HPDE6-E6E7 (cell line): ENCODE data around the gene HACD2.

ENCODE experiments used
- DNase-seq: peaks from one replicate; pipeline ENCODE4 v3.0.0; 2011; ENCODE audit warnings: missing footprints; ENCODE audit errors: extremely low spot score

Gene HACD2, protein sequence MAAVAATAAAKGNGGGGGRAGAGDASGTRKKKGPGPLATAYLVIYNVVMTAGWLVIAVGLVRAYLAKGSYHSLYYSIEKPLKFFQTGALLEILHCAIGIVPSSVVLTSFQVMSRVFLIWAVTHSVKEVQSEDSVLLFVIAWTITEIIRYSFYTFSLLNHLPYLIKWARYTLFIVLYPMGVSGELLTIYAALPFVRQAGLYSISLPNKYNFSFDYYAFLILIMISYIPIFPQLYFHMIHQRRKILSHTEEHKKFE

DNA sequence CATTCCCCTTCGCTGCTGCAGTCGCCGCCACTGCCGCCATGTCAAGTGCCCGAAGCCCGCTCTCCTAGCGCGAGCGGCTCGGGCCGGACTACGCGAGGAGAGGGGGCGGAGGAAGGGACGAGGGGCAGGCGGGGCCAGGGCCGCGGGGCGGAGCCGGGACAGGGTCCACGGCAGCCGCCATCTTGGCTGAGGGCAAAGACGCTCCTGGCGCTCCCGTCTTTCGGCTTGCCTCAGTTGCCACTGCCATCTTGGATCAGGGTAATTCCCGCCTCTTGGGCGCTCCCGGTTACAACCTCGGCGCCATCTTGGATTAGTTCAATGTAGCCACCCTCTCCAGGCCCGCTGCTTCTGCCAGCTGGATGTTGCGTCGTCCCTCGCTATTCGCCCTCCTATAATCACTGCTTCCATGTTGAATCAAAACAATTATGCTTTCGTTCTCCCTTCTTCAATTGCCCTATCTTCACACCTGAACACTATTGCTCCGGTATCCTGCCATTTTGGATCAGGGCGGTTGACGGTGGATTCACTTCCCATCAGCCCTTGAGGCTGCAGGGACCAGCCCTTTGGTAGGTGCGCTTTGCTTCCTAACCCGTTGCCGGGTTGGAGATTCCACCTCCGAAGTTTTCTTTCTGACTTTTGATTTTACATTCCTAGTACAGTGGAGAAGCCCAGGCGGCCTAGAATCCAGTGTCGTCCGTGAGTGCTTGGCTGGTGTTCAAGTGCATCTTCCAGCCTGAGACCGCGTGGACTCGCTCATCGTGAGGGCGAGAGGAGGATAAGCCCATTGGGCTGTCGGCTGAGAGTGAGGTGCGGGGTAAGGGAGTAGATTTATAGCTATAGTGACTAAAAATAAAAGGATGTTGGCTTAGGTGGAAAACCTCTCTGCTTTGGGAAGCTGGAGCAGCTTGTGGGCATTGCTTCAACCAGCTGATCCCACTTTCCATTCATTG lies at the start of gene HACD2:
Gene HACD2 (minus strand): TSS at position 66 of the 950 bp plus-strand sequence. CDS start 26 bp downstream, at position 40.
- peak; percentile 76 for DNase-seq

DNA sequence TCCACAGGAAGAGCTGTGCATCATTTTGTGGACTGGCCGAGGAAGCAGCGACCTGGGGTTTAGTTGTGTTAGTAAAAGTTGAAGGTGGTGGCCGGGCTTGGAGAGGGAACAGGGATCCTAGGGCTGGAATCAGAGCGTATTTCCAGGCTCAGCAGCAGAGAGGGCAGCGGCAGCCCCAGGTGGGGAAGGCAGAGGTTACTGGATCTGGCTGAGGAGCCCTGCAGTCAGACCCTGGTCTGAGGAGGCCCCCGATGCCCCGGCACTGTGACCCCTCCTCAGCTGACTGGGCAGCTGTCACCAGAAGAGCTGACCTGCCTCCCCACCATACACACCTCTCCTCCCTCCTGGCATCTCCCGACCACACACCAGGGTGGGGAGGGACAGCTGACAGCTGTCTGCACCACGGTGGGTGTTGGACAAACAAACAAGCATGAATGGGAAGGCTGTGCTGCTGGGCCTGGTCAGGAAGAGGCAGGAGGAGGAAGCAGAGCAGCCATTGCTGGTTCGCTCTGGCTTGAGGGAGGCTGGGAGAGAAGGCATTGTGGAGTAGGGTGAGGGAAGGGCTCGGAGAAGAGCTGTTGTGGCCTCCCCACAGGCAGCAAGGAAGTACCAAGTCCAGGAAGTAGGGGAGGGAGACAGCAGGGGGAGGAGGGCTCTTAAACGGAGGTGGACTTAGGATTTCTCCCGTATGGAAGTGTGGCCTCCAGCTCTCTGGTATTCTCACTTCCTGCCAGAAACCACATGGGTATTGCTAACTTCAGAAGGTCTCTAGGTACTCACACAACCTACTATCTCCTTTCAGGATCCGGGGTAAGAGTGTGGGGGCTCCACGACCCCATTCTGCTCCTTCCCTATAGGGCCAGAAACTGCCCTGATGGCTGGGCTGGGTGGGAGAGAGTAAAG lies 49.5 kb upstream of the HACD2 start:
- DNase-seq = no peak

DNA sequence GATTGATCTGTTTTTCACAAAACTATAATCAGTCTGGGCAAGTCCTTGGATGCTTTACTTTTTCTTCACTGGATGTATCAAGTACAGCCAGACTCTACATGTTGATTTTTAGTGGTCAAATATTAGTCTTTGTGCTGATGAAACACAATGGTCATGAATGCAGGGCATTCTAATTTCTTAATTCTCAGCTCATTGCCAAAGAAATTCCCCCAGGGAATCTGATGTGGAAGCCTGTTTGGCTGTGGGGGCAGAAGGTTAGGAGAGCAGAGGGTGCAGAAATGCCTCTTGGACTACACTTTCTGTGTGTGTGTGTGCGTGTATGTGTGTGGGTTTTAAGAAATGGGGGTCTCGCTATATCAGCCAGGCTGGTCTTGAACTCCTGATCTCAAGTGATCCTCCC lies 48.7 kb upstream of the HACD2 start:
- DNase-seq = no peak

DNA sequence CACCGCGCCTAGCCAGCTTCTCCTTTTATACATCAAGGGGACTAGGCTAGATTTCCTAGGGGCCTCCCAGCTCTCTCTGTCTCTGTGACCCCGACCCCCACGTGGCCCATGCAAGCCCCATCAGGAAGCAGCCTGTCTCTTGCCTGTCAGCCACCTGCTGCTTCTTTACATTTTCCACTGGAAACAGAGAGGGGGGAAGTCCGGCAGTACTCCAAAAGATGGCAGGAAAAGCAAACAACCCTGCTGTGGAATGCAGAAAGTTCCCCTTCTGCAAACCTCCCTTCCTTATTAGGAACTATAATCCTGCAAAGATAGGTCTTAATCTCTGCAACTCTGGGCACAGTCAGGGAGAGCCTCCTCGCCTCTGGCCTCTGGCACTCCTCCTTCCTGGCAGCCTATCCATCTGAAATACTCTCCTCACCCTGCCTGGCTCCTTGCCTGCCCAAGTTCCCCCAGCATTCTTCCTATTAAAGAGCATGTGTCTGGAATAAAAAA lies 47.4 kb upstream of the HACD2 start:
- no peak for DNase-seq

DNA sequence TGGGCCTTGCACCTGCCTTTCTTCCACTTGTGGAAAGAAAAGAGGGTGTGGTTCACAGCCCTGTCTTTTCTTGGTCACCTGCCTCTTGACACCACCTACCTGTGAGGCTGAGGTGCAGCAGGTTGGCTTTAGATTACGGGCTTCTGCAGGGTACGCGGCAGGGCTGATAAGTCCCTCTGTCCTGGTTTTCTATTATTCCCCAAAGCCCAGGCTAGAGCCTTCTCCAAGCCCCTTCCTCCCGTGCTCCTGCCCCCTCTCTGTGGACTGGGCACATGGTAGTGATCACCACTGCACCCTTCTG lies 44.8 kb upstream of the HACD2 start:
- DNase-seq = no peak

DNA sequence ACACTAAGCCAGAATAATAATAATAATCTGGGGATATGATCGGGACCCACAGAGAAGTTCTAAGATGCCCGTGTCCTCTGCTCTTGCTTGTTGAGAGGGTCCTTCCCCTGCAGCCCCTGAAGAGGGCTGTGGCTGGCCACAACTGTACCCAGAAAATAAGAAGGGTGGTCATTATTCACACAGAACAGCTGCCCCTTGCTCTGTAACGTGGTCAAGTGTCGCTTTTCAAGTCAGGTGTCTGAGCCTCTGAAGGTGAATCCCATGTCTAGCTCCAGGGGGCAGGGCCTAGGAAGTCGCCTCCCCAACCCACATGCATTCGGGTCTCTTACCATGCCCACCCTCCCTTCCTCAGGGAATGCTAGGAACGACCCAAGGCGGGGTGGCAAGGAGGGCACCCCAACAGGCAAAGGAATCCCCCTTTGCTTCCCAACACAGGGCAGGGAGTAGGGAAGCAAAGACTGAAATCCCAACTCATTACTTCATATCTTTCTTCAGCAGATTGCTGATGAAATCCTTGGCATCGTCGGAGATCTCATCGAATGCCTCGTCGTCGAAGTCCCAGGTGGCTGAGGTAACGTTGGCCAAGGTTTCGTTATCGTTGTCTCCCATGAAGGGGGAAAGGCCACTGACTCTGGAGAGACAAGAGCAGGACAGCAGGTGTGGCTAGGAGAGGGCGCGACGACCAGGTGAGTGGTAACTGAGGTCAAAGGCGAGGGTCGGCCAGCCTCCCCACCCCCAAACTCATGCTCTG lies 44.3 kb upstream of the HACD2 start:
- no peak for DNase-seq

DNA sequence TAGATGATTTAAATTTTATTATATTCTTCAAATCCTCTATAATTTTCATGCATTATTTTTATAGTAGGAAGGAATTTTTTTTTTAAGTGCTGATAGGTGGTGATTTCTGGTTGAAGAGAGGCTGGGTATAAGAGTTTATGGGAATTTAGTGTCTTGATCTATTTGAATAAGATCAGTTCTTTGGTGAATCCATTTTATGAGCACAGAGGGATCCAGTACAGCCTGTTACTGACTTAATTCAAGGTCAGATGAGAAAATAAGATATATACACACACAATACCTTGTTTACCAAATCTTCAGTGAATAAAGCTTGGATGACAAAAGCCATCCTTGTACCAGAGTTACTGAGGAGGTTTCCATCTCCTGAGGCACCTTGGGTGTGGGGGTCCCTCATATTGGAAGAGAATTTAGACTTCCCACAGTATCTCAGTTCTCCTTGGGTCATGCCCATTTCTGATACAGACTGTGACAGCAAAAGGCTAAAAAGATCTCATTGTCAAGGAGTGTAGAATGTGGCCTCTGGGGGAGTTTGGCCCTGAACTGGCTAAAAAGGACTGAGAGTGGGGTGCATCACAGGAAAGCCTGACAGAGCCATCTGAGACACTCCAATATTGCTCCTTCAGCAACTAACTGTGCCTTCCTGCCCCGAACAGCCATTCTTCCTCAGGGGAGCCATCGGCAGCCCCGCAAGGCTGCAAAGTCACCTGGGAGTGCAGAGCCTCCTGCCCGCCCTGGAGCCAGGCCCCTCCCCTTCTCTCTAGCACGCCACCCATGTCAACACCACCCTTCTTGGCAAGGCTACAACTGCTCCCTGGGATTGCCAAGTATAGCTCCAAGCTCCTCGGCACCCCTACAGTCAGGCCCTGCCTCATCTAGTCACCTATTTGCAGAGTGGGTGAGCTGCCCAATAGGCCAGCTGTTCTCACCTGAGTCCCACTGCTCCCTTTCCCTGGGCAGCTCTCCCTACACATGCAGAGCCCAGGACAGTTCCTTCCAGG lies 43.1 kb upstream of the HACD2 start:
- no peak for DNase-seq

DNA sequence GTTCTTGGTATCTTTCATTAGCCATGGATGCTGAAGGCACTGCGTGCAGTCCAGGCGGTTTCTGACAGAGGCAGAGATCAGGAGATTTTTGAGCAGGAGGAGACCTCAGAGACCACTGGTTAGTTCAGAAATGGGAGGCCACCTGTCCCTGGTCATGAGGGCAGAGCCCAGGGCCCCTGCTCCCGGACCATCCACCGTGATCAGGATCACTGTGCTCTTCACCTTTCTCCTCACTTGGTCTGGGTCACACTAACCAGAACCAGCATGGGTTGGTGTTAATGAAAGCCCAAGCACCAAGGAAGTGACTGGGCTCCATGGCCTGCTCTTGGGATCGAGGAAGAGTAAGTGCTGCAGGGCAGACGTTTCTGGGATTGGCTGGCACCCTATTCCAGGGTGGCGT lies 42.0 kb upstream of the HACD2 start:
- no peak for DNase-seq

DNA sequence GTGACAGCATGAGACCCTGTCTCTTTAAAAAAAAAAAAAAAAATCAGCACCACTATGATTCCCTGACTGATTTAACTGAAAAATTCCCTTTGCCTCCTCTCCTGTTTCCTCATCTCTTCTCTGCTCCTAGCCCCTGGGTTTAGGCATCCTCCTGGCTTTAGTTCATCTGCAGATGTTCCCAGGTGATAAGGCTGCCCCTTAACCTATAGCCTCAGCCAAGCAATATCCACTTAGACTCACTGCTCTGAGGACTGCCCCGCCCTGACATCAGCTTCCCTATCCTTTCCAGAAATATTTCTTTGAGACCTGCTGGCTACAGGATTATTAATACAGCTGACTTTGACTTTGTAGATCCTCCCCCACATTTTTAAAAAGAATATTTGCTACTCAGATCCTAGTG lies 39.4 kb upstream of the HACD2 start:
- DNase-seq = no peak

DNA sequence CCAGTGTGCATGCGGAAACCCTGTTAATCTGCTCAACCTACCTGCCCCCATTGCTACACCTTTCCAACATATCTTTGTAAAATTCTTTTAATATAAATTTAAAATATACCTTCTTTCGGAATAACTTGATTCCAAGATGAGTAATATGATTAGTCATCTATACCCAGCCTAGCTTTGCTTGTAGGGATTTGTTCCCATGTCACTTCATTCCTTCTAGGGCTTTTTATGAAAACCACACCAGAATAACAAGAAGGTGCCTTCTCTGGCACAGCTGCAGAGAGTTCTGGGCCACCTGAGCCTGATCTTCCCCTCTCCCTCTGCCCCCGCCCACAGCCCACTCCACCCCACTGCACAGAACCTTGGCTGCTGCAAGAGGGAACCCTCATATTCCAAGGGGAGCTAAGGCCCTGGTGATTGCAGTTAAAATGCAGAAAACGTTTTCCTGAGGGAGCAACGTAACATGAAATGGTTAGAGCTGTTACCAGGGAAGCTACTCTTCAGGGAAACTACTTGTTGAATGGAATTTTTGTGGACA lies 38.6 kb upstream of the HACD2 start:
- peak; percentile 84 for DNase-seq

DNA sequence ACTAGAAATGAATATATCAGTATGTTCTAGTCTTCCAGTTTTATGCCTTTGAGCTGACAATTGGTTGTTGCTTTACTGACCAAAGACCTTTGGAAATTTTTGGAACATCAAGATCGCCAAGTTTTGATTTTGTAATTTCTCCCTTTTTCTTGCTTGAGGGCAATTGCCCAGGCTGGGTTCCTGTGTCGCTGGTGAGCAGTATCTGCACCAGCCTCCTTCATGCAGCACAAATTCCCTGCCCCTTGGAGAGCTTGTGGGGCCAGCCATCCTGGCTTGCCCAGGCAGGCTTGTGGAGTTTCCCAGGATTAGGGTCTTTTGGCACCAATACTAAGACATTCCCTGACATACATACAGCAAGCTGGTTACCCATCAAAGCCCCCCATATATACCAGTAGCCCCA lies 37.9 kb upstream of the HACD2 start:
- DNase-seq = no peak

DNA sequence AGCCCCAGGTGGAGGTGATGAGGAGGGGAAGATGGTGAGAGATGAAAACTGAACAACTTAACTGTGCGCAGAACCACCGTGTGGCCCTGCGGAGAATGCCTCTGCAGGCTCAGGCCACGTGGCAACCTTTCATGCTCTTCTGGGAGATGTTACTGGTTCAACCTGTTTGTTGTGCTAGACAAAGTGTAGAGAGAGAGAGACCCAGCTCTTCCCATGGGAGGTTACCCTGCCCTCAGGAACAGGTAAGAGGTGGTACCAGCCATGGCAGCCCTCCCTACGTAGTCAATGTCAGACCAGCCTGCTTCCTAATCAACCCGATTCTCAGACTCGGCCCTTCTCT lies 37.0 kb upstream of the HACD2 start:
- DNase-seq = no peak

DNA sequence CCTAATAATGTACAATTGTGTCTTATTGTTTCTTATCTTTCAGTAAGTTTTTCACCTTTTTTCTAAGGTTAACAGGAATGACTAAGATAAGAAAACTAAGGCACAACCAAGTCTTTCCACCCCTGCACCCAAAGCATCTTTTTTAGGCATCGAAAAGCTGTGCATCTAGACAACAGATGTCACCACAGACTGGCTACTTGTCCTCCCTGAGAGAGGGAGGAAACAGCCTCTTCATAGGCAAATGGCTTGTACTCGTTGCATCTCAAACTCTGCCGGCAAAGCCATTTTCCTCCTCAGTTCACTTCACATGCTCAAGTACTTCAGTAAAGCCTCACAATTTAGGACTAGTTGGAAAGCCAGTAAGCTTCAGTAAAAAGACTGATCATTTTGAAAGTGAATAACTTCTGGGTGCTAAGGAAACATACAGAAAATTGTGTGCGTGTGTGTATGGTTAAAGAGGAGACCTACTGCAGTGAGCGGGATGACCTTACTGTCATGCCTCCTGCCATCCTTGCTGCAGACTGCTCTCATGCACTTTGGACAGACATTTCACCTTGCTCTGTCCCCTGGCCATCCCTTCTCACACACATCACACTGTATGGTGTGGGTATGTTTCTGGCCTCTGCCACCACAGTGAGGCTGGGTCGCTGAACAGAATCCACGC lies 36.5 kb upstream of the HACD2 start:
- no peak for DNase-seq

DNA sequence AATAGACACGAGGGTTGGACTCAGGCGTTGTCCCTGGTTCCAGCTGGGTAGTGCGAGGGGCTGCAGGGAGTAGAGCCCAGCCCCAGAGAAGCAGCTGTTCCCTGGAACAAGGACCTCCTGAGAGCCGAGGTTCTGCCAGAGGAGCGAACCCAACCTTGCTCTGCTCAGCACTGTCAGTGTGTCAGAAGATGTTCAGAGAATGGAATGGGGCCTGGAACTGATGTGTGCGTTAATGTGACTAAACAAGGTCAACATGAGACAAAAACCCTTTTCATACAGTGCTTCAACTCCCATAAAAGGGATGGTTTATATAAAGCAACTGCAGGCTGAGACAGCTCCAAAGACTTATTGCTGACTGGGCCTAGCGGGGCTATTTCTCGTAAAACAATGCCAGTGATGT lies 35.5 kb upstream of the HACD2 start:
- DNase-seq = no peak

DNA sequence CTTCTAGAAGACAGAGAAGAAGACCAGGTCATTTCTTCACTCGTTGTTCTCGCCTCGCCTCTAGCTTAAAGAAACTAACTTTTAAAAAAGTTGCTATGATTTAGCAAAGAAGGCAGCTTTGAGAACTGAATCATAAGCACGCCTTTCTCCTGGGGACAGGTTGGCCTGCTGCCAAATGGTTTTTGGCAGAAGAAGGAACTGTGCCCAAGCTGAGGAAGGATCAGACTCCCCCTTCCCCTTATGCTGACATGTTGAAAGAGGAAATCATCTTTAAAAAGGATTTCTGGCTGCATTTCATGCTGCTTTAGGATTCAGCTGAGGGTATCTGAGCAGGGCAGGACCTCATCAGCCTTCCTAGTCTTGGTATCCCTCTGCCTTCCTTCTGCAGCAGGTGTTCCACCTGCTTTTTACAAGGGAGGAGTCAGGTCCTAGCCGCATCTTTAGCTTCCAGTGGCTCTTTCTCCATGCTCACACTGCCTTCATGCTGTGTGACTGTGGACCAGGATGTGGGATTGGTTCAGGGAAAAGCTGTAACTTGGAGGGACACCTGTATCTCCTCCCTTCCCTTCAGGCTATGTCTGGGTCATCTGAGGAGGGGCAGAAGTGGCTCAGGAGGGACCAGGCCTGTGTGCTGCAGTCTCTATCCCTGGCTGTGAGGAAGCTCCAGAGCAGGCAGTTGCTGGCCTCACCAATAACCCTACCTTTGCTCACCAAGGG lies 34.1 kb upstream of the HACD2 start:
- DNase-seq = no peak

DNA sequence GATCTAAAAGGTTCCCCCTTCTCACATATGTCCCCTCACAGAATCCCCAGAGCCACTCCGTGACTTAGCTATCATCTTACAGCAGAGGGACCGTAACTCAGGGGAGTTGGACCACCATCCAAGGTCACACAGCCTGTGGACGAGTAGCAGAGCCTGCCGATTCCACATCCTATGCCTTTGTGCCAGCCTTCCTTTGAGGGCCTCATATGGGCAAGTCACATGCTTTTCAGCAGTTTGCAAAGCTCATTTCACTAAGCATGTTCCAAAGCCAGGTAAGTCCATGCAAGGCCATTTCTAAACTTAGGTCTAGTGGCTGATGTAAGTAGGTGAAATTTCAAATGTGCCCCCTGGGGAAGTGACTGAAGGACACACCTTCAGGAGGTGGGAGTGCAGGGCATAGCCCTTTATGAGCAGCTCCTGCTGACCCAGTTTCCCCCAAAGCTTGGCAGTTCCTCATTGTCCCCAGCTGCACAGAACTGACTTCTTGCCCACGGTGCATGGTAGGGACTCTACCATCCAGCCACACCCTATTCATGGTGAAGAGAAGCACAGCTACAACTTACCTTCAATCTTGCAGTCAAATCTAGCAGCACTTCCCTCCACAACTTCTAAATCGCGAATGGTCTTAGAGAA lies 33.3 kb upstream of the HACD2 start:
- no peak for DNase-seq

DNA sequence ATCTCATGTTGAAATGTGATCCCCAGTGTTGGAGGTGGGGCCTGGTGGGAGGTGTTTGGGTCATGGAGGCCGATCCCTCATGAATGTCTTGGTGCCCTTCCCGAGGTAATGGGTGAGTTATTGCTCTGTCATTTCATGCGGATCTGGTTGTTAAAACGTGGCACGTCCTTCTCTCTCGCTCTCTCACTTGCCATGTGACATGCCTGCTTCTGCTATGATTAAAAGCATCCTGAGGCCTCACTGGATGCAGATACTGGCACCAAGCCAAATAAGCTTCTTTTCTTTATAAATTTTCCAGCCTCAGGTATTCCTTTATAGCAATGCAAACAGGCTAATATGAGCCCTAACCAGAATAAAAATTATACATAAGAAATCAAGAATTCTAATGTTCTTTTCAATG lies 31.7 kb upstream of the HACD2 start:
- no peak for DNase-seq

DNA sequence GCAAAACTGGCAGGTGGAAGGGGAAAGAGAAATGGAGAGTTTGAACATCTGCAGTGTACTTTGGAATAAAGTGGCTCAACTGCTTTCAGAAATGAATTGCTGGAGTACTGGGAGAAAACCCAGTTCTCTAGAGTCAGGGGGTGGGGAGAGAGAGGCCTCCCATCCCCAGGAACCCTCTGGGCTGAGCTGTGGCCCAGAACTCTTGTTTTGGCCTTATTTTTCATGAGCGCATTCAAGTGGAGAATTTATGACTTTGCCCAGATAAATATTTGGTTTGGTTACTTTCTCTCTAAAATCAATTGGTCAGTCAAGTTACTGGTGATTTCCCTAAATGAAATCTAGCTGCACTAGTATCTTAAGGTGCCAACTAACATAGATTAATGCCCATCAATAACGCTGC lies 28.7 kb upstream of the HACD2 start:
- no peak for DNase-seq
